SK-N-MC (cell line): Measurements from ENCODE around the gene HEMK1.

Experiments
- DNase-seq: peaks from one replicate; pipeline ENCODE4 v3.0.0-alpha.2; 2011; ENCODE audit warnings: low read depth, low spot score
- H3K27ac ChIP-seq: fragments of 200-600 bp; sonication (generic); 2 replicates; pipeline ENCODE4 v1.5.1; 2016; ENCODE audit warnings: mixed run types
- H3K36me3 ChIP-seq: fragments of 200-600 bp; sonication (generic); 2 replicates; pipeline ENCODE4 v1.6.1; 2017; ENCODE audit warnings: antibody characterized with exemption, low read length, mixed read lengths; ENCODE audit not compliant: insufficient read depth
- H3K4me3 ChIP-seq: fragments of 200-600 bp; sonication (generic); 2 replicates; pipeline ENCODE4 v1.5.1; 2016
- H3K9ac ChIP-seq: fragments of 200-600 bp; sonication (generic); 2 replicates; pipeline ENCODE4 v1.8.0; 2017; ENCODE audit warnings: mixed run types, mixed read lengths; ENCODE audit not compliant: insufficient read length
- H3K9me3 ChIP-seq: fragments of 200-600 bp; sonication (generic); 2 replicates; pipeline ENCODE4 v1.6.1; 2017; ENCODE audit warnings: low read depth, mild to moderate bottlenecking, antibody characterized with exemption, low read length, moderate library complexity, mixed read lengths
- EZH2 ChIP-seq: fragments of 200-600 bp; sonication (generic); IDR thresholded peaks from one replicate; pipeline ENCODE4 v1.6.1; 2017; ENCODE audit warnings: antibody characterized with exemption
- FOXP2 ChIP-seq: optimal IDR thresholded peaks from 2 replicates; pipeline ENCODE3; 2011; ENCODE audit warnings: mild to moderate bottlenecking, moderate library complexity; ENCODE audit not compliant: insufficient read depth; ENCODE audit errors: extremely low read length, control extremely low read depth
- POLR2AphosphoS5 ChIP-seq: IDR thresholded peaks from 2 replicates; pipeline ENCODE4 v1.6.1; 2012; ENCODE audit warnings: mild to moderate bottlenecking, low read depth, low read length, borderline replicate concordance

Gene HEMK1

GRCh38 chr3:50530001-50530970 lies 39.0 kb upstream of the HEMK1 start:
- Histone ChIP-seq H3K27ac (no peak overlapping the region), H3K9ac (no peak overlapping the region), H3K36me3 (no peaks in the 10 kb centered on the region), H3K9me3 (no peaks in the 10 kb centered on the region), H3K4me3 (no peak overlapping the region)
- no peak for TF ChIP-seq EZH2
- no peak for TF ChIP-seq FOXP2
- DNase-seq: no peak

- Histone ChIP-seq H3K4me3 (no peak overlapping the region), H3K36me3 (no peaks in the 10 kb centered on the region), H3K9ac (no peak overlapping the region), H3K27ac (no peak overlapping the region), H3K9me3 (no peaks in the 10 kb centered on the region)
- TF ChIP-seq POLR2AphosphoS5: no peak
- TF ChIP-seq EZH2: no peak
- TF ChIP-seq FOXP2: no peak
- DNase-seq: no peak
Observed at GRCh38 chr3:50531201-50531600, 38.1 kb upstream of the HEMK1 start.

- DNase-seq: no peak
- TF ChIP-seq EZH2 (no peak), POLR2AphosphoS5 (no peak), FOXP2 (no peak)
- no peaks in the 10 kb centered on the region for H3K36me3 ChIP-seq
- no peaks in the 10 kb centered on the region for H3K9me3 ChIP-seq
- no peak overlapping the region for H3K4me3 ChIP-seq
- H3K9ac ChIP-seq: no peak overlapping the region
- H3K27ac ChIP-seq: no peak overlapping the region
Observed at GRCh38 chr3:50532062-50532705, 37.1 kb upstream of the HEMK1 start.

GRCh38 chr3:50533316-50533715 lies 36.0 kb upstream of the HEMK1 start:
- no peak overlapping the region for H3K9ac ChIP-seq
- H3K4me3 ChIP-seq: no peak overlapping the region
- no peak for TF ChIP-seq EZH2
- TF ChIP-seq FOXP2: no peak
- TF ChIP-seq POLR2AphosphoS5: no peak
- H3K27ac ChIP-seq: no peak overlapping the region
- no peaks in the 10 kb centered on the region for H3K9me3 ChIP-seq
- no peak for DNase-seq
- H3K36me3 ChIP-seq: no peaks in the 10 kb centered on the region

GRCh38 chr3:50533807-50534461 lies 35.4 kb upstream of the HEMK1 start:
- DNase-seq: no peak
- H3K9ac ChIP-seq: no peak overlapping the region
- H3K4me3 ChIP-seq: no peak overlapping the region
- H3K9me3 ChIP-seq: no peaks in the 10 kb centered on the region
- H3K27ac ChIP-seq: no peak overlapping the region
- H3K36me3 ChIP-seq: no peaks in the 10 kb centered on the region
- TF ChIP-seq POLR2AphosphoS5 (no peak), FOXP2 (no peak), EZH2 (no peak)

GRCh38 chr3:50534681-50535330 lies 34.5 kb upstream of the HEMK1 start:
- no peak for DNase-seq
- no peak overlapping the region for H3K27ac ChIP-seq
- H3K9ac ChIP-seq: no peak overlapping the region
- no peaks in the 10 kb centered on the region for H3K9me3 ChIP-seq
- TF ChIP-seq POLR2AphosphoS5 (no peak), EZH2 (no peak), FOXP2 (no peak)
- no peaks in the 10 kb centered on the region for H3K36me3 ChIP-seq
- H3K4me3 ChIP-seq: no peak overlapping the region

- no peak overlapping the region for H3K4me3 ChIP-seq
- no peak for DNase-seq
- H3K9ac ChIP-seq: no peak overlapping the region
- H3K36me3 ChIP-seq: no peaks in the 10 kb centered on the region
- TF ChIP-seq FOXP2 (no peak), POLR2AphosphoS5 (no peak), EZH2 (no peak)
- H3K27ac ChIP-seq: no peak overlapping the region
- H3K9me3 ChIP-seq: no peaks in the 10 kb centered on the region
Observed at GRCh38 chr3:50536471-50537180, 32.7 kb upstream of the HEMK1 start.
